Heart left ventricle (tissue), 16 donors: Measurements from ENCODE around the gene NAALADL2. TPM values are rescaled to one million over a fixed set of nuclear protein-coding genes. Genes with fewer than 3 reads are reported as not detected.

ENCODE experiments used
- ATAC-seq, 4 donors: fragments of 200-7000 bp; cut with Tn5 transposase; one replicate each; pipeline ENCODE4 v1.9.1; 2020 to 2022; ENCODE audit warnings: moderate library complexity in 4 of 4, mild to moderate bottlenecking in 3 of 4, moderate number of reproducible peaks in 1 of 4
- DNase-seq, 5 donors: peaks; one replicate each; pipeline ENCODE4 v3.0.0-alpha.2; 2020
- H3K27ac ChIP-seq, 12 donors: fragments of 200-600 bp; sonication (generic) in 4 of 12; one replicate each; pipeline versions ENCODE4 v1.5.0 to v1.8.0; 2016 to 2022; ENCODE audit warnings: mild to moderate bottlenecking in 2 of 12
- H3K27me3 ChIP-seq, 9 donors: fragments of 200-600 bp; sonication (generic) in 2 of 9; one replicate each; pipeline versions ENCODE4 v1.5.1 to v1.8.0; 2016 to 2022; ENCODE audit warnings: mild to moderate bottlenecking in 3 of 9
- H3K36me3 ChIP-seq, 9 donors: fragments of 200-600 bp; sonication (generic) in 2 of 9; one replicate each; pipeline versions ENCODE4 v1.5.0 to v1.8.0; 2018 to 2022; ENCODE audit warnings: mild to moderate bottlenecking in 2 of 9
- H3K4me1 ChIP-seq, 12 donors: fragments of 200-600 bp; sonication (generic) in 4 of 12; one replicate each; pipeline versions ENCODE4 v1.5.0 to v1.8.0; 2016 to 2022; ENCODE audit warnings: mild to moderate bottlenecking in 3 of 12
- H3K4me3 ChIP-seq, 12 donors: fragments of 200-600 bp; sonication (generic) in 4 of 12; one replicate each; pipeline versions ENCODE4 v1.5.0 to v1.8.0; 2017 to 2022; ENCODE audit warnings: mild to moderate bottlenecking in 9 of 12, moderate library complexity in 4 of 12
- H3K9me3 ChIP-seq, 12 donors: fragments of 200-600 bp; sonication (generic) in 4 of 12; one replicate each; pipeline versions ENCODE4 v1.5.0 to v1.8.0; 2016 to 2022; ENCODE audit warnings: mild to moderate bottlenecking in 1 of 12
- POLR2A ChIP-seq, 2 donors: fragments of 450-650 bp; IDR thresholded peaks; one replicate each; pipeline ENCODE4 v1.6.1; 2017; ENCODE audit warnings: antibody characterized with exemption in 2 of 2, mild to moderate bottlenecking in 2 of 2, moderate library complexity in 2 of 2
- WGBS, 4 donors: extraction: QIAGEN DNeasy Blood & Tissue Kit in 2 of 4; methylation state at CpG; one replicate each; pipeline versions ENCODE4 v1.1.5 to v1.1.7; 2013 to 2018; 5-methylcytosine and 5-hydroxymethylcytosine counted together
- intact Hi-C, 10 donors: fragments of 100-400 bp; cut with DNase I; formaldehyde crosslinking; loops; one replicate each; pipeline versions ENCODE4 v1.11.1 to v1.14.2; 2022
- polyA plus RNA-seq, 2 donors: library from polyadenylated mRNA; stranded (reverse); fragments of 200-250 nt; gene quantifications; one replicate each; pipeline ENCODE4 v1.2.3, GENCODE V29; 2013
- total RNA-seq, 9 donors: library from RNA; depleted of rRNA in 2 of 9; stranded (reverse); fragments of >200 nt in 2 of 9; fragmentation: NEBNext Ultra II Directional in 3 of 9; extraction: Animal tissue kit (Norgen Biotek cat#: 25700) in 3 of 9; gene quantifications; one replicate each; pipeline versions ENCODE4 v1.1.0 to v1.2.4, GENCODE V29; 2016 to 2023
- TF ChIP-seq, protein P1 (sequence below), 12 donors: fragments of 200-600 bp; sonication (generic) in 4 of 12; IDR thresholded peaks; one replicate each; pipeline versions ENCODE4 v1.5.0 to v1.8.0; 2018 to 2022; ENCODE audit warnings: antibody characterized with exemption in 12 of 12, mild to moderate bottlenecking in 5 of 12
- donor health status: ischemic (EF 13 %, LVEDD 7.1; RV severe dilation, severe dysfunction).
- donor health status: healthy with polysubstance abuse.
- donor health status: DM: no; HTN: yes; CAD: no.
- donor health status: DM: no; HTN: no; CAD: no.
- donor health status: ischemic (EF 25% LVEDD 6.9; RV normal size, moderate dysfunction).
- donor health status: ischemic (EF 25% LVEDD 5.7; RV mildly dilated, moderate dysfunction).
- donor health status: healthy.
- donor health status: DM: yes; HTN: yes; CAD: no.
- donor health status: ischemic (EF 35%, LVEDD 5.7; RV mildly dilated, moderate dysfunction).
- donor health status: nonischemic (EF 11% LVEDD 7.7; RV severe dilation, severe dysfunction).
- donor health status: DM: yes; HTN: yes; CAD: no.
- donor health status: PGD.
- donor health status: ischemic (EF 29% LVEDD 5.4; RV normal size, mild dysfunction).
- donor health status: nonischemic (EF 23%, LVEDD 6.1; RV moderate dilation, normal function).

Gene NAALADL2
- total and polyA plus RNA-seq, 11 donors: 0.23 to 8.5 (median 3.0) TPM

GRCh38 chr3:175242243-175242642 lies 383.1 kb downstream of the NAALADL2 start:
- intact Hi-C loops: no loop called here
- Histone ChIP-seq H3K36me3 (no peaks in the 10 kb centered on the region), H3K27me3 (no peaks in the 10 kb centered on the region), H3K27ac (no peak overlapping the region), H3K9me3 (no peaks in the 10 kb centered on the region), H3K4me1 (no peaks in the 10 kb centered on the region), H3K4me3 (no peak overlapping the region)
- 89 to 97% (median 91%) methylated on average over 2 of the region's 2 CpGs for WGBS, 4 donors
- TF ChIP-seq POLR2A (IDR thresholded peaks at IDR 0.05): no peak
- TF ChIP-seq, protein P1, sequence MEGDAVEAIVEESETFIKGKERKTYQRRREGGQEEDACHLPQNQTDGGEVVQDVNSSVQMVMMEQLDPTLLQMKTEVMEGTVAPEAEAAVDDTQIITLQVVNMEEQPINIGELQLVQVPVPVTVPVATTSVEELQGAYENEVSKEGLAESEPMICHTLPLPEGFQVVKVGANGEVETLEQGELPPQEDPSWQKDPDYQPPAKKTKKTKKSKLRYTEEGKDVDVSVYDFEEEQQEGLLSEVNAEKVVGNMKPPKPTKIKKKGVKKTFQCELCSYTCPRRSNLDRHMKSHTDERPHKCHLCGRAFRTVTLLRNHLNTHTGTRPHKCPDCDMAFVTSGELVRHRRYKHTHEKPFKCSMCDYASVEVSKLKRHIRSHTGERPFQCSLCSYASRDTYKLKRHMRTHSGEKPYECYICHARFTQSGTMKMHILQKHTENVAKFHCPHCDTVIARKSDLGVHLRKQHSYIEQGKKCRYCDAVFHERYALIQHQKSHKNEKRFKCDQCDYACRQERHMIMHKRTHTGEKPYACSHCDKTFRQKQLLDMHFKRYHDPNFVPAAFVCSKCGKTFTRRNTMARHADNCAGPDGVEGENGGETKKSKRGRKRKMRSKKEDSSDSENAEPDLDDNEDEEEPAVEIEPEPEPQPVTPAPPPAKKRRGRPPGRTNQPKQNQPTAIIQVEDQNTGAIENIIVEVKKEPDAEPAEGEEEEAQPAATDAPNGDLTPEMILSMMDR (IDR thresholded peaks at IDR 0.05): no peak
- DNase-seq (no peak), ATAC-seq (no peak)

DNA sequence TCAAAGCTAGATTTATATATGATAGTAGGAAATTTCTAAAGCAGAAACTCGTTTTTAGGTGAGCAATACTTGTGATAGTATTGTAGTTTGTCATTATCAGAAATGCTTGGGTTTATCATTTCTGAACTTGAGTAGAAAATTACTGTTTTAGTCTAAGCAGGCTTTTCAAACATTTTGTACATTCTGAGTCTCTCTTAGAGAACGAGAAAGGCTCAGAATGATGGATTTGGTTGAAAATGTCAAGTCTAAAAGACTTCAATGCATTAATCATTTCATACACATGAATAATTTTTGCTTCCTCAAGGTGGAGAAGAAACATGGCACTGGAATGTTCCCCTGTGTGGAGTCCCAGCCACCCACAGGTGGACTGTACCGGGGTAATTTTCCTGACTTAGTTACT lies 387.1 kb downstream of the NAALADL2 start:
- TF ChIP-seq POLR2A (IDR thresholded peaks at IDR 0.05): no peak
- TF ChIP-seq, protein P1 (IDR thresholded peaks at IDR 0.05): no peak
- no peaks in the 10 kb centered on the region for H3K36me3 ChIP-seq
- no peak overlapping the region for H3K4me3 ChIP-seq
- DNase-seq: no peak
- H3K9me3 ChIP-seq: no peaks in the 10 kb centered on the region
- 61 to 80% (median 73%) methylated on average over 3 of the region's 3 CpGs for WGBS, 4 donors
- intact Hi-C loops: no loop called here
- H3K27me3 ChIP-seq: no peaks in the 10 kb centered on the region
- H3K27ac ChIP-seq: no peak overlapping the region
- no peak for ATAC-seq
- no peaks in the 10 kb centered on the region for H3K4me1 ChIP-seq

DNA sequence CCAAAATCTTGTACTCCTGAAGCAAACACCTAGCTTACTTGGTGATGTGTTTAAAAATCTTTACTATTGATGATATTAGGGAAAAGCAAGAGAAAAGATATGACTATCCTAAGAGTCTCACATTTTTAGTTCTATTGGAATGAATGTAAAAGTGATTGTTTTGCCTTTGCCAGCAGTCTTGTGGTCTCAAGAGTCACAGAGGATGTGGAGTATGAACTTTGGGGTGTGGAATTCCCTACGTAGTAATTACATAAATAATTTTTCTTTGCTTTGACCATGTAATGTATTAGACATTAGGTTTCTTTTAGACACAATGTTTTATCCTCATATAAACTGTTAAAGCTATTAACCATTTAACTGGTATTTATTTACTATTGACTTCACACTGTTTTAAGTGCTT lies 387.6 kb downstream of the NAALADL2 start:
- Histone ChIP-seq H3K27me3 (no peaks in the 10 kb centered on the region), H3K9me3 (no peaks in the 10 kb centered on the region), H3K36me3 (no peaks in the 10 kb centered on the region), H3K4me1 (no peaks in the 10 kb centered on the region), H3K27ac (no peak overlapping the region), H3K4me3 (no peak overlapping the region)
- TF ChIP-seq, protein P1 (IDR thresholded peaks at IDR 0.05): no peak
- TF ChIP-seq POLR2A (IDR thresholded peaks at IDR 0.05): no peak
- WGBS, 4 donors: 39 to 57% (median 52%) methylated on average over 1 of the region's 1 CpG
- intact Hi-C loops: no loop called here
- no peak for ATAC-seq
- DNase-seq: no peak

- no peaks in the 10 kb centered on the region for H3K4me1 ChIP-seq
- H3K36me3 ChIP-seq: no peaks in the 10 kb centered on the region
- TF ChIP-seq, protein P1 (IDR thresholded peaks at IDR 0.05): no peak
- TF ChIP-seq POLR2A (IDR thresholded peaks at IDR 0.05): no peak
- ATAC-seq (no peak), DNase-seq (no peak)
- no peaks in the 10 kb centered on the region for H3K27me3 ChIP-seq
- WGBS, 4 donors: 91 to 100% (median 95%) methylated on average over 1 of the region's 1 CpG
- H3K9me3 ChIP-seq: no peaks in the 10 kb centered on the region
- H3K27ac ChIP-seq: no peak overlapping the region
- no peak overlapping the region for H3K4me3 ChIP-seq
- intact Hi-C loops: no loop called here
Measured at GRCh38 chr3:175247629-175248028, 388.5 kb downstream of the NAALADL2 start.
